ENCODE data around the gene FABP2.

GRCh38 chr4:119290598-119290997, 31.3 kb downstream of the FABP2 start:
- no peak for TF ChIP-seq EZH2 (IDR thresholded peaks at IDR 0.05)
- no peak for TF ChIP-seq POLR2AphosphoS5 (IDR thresholded peaks at IDR 0.05; ENCODE audit: borderline replicate concordance, low read depth, low read length)
- no peak for TF ChIP-seq FOXP2 (optimal IDR thresholded peaks at IDR 0.05; ENCODE audit: control extremely low read depth, extremely low read length, insufficient read depth)
